PC-3 (cell line): Measurements from ENCODE around the gene SFMBT2.

Experiments used
- EZH2 ChIP-seq: fragments of 300-600 bp; sonication (generic); IDR thresholded peaks from one replicate; pipeline ENCODE4 v1.6.1; 2017; ENCODE audit warnings: antibody characterized with exemption, mild to moderate bottlenecking, low read length; ENCODE audit not compliant: unreplicated experiment
- EZH2phosphoT487 ChIP-seq: fragments of 300-600 bp; sonication (generic); IDR thresholded peaks from 2 replicates; pipeline ENCODE4 v1.6.1; 2018; ENCODE audit warnings: mild to moderate bottlenecking, antibody characterized with exemption, low read length, borderline replicate concordance
- TF ChIP-seq, protein P1 (sequence below): fragments of 300-600 bp; sonication (generic); conservative IDR thresholded peaks from 2 replicates; pipeline ENCODE4 v1.5.1; 2017; ENCODE audit warnings: antibody characterized with exemption, low read depth, mild to moderate bottlenecking, low read length

DNA sequence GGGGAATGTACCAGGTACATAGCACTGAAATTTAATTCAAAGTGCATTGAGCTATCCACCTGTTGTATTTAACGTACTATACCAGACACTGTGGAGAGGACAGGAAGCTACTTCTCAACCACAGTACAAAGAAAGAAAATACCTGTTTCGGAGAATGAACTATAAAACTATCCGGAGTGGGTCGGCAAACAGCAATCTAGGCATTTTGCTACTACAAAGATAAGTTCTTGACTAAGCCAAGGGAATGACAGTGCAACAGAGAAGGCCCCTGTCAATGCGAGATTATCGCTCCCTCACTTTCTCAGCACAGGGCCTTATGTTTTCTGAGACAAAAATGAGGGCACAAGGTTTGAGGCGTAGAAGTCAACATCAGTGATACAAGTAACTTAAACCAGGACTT, 27.4 kb downstream of the SFMBT2 start:
- TF ChIP-seq, protein P1, sequence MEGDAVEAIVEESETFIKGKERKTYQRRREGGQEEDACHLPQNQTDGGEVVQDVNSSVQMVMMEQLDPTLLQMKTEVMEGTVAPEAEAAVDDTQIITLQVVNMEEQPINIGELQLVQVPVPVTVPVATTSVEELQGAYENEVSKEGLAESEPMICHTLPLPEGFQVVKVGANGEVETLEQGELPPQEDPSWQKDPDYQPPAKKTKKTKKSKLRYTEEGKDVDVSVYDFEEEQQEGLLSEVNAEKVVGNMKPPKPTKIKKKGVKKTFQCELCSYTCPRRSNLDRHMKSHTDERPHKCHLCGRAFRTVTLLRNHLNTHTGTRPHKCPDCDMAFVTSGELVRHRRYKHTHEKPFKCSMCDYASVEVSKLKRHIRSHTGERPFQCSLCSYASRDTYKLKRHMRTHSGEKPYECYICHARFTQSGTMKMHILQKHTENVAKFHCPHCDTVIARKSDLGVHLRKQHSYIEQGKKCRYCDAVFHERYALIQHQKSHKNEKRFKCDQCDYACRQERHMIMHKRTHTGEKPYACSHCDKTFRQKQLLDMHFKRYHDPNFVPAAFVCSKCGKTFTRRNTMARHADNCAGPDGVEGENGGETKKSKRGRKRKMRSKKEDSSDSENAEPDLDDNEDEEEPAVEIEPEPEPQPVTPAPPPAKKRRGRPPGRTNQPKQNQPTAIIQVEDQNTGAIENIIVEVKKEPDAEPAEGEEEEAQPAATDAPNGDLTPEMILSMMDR: no peak
- no peak for TF ChIP-seq EZH2
- TF ChIP-seq EZH2phosphoT487: no peak
